ENCODE results near the gene ROS1. TPM values are rescaled to one million over a fixed set of nuclear protein-coding genes. Genes with fewer than 3 reads are reported as not detected.

The ROS1 gene
- total RNA-seq, 2 donors from 2014 or later = 0.99 to 1.9 TPM

GRCh38 chr6:117411474-117411873 lies 14.3 kb downstream of the ROS1 start:
- no peaks in the 10 kb centered on the region for H3K36me3 ChIP-seq
- TF ChIP-seq, protein P1, sequence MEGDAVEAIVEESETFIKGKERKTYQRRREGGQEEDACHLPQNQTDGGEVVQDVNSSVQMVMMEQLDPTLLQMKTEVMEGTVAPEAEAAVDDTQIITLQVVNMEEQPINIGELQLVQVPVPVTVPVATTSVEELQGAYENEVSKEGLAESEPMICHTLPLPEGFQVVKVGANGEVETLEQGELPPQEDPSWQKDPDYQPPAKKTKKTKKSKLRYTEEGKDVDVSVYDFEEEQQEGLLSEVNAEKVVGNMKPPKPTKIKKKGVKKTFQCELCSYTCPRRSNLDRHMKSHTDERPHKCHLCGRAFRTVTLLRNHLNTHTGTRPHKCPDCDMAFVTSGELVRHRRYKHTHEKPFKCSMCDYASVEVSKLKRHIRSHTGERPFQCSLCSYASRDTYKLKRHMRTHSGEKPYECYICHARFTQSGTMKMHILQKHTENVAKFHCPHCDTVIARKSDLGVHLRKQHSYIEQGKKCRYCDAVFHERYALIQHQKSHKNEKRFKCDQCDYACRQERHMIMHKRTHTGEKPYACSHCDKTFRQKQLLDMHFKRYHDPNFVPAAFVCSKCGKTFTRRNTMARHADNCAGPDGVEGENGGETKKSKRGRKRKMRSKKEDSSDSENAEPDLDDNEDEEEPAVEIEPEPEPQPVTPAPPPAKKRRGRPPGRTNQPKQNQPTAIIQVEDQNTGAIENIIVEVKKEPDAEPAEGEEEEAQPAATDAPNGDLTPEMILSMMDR (IDR thresholded peaks at IDR 0.05) = no peak
- H3K27ac ChIP-seq = no peak overlapping the region
- no peaks in the 10 kb centered on the region for H3K4me1 ChIP-seq
- H3K27me3 ChIP-seq = no peaks in the 10 kb centered on the region
- intact Hi-C loops (cut with DNase I) = no loop called here
- H3K9ac ChIP-seq (ENCODE audit: low read depth in 2 of 2, low read length in 2 of 2) = no peak overlapping the region
- no peak overlapping the region for H3K4me3 ChIP-seq
- no peak for DNase-seq
- no peaks in the 10 kb centered on the region for H3K9me3 ChIP-seq

GRCh38 chr6:117409863-117410262 lies 15.9 kb downstream of the ROS1 start:
- H3K36me3 ChIP-seq = no peaks in the 10 kb centered on the region
- no peaks in the 10 kb centered on the region for H3K4me1 ChIP-seq
- no peak overlapping the region for H3K9ac ChIP-seq (ENCODE audit: low read depth in 2 of 2, low read length in 2 of 2)
- DNase-seq = no peak
- no peaks in the 10 kb centered on the region for H3K9me3 ChIP-seq
- intact Hi-C loops (cut with DNase I) = no loop called here
- H3K27ac ChIP-seq = no peak overlapping the region
- no peak overlapping the region for H3K4me3 ChIP-seq
- no peaks in the 10 kb centered on the region for H3K27me3 ChIP-seq
- TF ChIP-seq, protein P1 (IDR thresholded peaks at IDR 0.05) = no peak

DNA sequence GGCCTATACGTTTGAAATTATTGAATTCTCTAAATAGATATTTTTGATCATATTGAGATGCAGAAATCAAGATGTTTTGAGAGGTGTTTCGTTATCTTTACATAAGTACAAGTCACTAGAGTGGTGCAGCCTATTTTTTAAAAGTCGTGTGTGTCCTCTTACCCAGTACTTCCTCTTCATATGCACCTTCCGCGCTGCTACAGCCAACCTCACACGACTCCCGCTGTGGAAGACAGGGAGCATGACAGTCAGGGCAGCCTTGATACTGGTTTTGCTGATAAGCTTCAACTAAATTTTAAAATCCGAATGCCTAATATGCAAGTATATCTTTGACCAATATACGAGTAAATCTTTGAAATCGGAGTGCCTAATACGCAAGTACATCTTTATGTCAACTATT lies 16.3 kb downstream of the ROS1 start:
- DNase-seq = no peak
- H3K4me1 ChIP-seq = no peaks in the 10 kb centered on the region
- H3K9ac ChIP-seq (ENCODE audit: low read depth in 2 of 2, low read length in 2 of 2) = no peak overlapping the region
- H3K4me3 ChIP-seq = no peak overlapping the region
- no peaks in the 10 kb centered on the region for H3K27me3 ChIP-seq
- no peaks in the 10 kb centered on the region for H3K9me3 ChIP-seq
- H3K27ac ChIP-seq = no peak overlapping the region
- intact Hi-C loops (cut with DNase I) = no loop called here
- TF ChIP-seq, protein P1 (IDR thresholded peaks at IDR 0.05) = no peak
- H3K36me3 ChIP-seq = no peaks in the 10 kb centered on the region

DNA sequence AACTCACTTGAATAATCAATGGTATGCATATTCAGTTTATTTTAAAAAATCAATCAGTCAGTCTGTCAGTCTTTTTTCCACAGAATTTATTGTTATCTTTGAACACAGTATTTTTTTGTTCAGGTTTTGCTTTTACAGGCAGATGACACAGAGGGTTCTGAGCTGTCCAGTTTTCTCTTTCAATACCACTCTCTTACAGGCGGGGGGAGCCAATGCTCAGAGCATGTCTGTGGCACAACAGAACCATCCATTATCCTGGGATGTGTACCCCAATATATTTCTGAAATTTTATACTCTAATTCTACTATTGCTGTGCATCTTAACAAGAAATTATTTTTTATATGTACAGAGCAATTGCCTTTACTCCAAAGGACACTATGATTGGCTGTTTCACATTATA lies 21.2 kb downstream of the ROS1 start:
- H3K4me3 ChIP-seq = no peak overlapping the region
- H3K27me3 ChIP-seq = no peaks in the 10 kb centered on the region
- H3K4me1 ChIP-seq = no peaks in the 10 kb centered on the region
- intact Hi-C loops (cut with DNase I) = no loop called here
- no peaks in the 10 kb centered on the region for H3K36me3 ChIP-seq
- TF ChIP-seq, protein P1 (IDR thresholded peaks at IDR 0.05) = no peak
- H3K9ac ChIP-seq (ENCODE audit: low read depth in 2 of 2, low read length in 2 of 2) = no peak overlapping the region
- no peak for DNase-seq
- no peak overlapping the region for H3K27ac ChIP-seq
- H3K9me3 ChIP-seq = no peaks in the 10 kb centered on the region

DNA sequence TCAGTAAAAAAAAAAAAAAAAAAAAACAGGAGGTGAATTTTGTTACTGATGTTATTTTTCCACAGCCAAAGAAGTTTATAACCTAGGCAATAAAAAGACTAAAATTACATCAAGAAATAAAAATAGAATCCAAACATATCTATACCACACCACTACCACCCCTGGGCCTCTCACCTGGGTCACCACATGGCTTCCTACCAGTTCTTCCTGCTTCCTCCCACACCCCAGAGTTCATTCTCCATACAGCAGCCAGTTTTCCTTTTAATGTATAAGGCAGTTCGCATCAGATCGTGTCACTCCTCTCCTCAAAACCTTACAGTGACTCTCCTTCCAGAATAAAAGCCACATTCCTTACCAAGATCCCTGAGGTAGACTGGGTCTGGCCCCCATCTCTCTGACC lies 23.9 kb downstream of the ROS1 start:
- no peaks in the 10 kb centered on the region for H3K4me1 ChIP-seq
- no peak overlapping the region for H3K9ac ChIP-seq (ENCODE audit: low read depth in 2 of 2, low read length in 2 of 2)
- H3K36me3 ChIP-seq = no peaks in the 10 kb centered on the region
- H3K9me3 ChIP-seq = no peaks in the 10 kb centered on the region
- intact Hi-C loops (cut with DNase I) = no loop called here
- H3K4me3 ChIP-seq = no peak overlapping the region
- no peaks in the 10 kb centered on the region for H3K27me3 ChIP-seq
- no peak overlapping the region for H3K27ac ChIP-seq
- TF ChIP-seq, protein P1 (IDR thresholded peaks at IDR 0.05) = no peak
- DNase-seq = no peak

GRCh38 chr6:117399924-117400323 lies 25.8 kb downstream of the ROS1 start:
- Histone ChIP-seq H3K9ac (ENCODE audit: low read depth in 2 of 2, low read length in 2 of 2) (no peak overlapping the region), H3K9me3 (no peaks in the 10 kb centered on the region), H3K4me3 (no peak overlapping the region), H3K4me1 (no peaks in the 10 kb centered on the region), H3K36me3 (no peaks in the 10 kb centered on the region), H3K27ac (no peak overlapping the region), H3K27me3 (no peaks in the 10 kb centered on the region)
- no peak for DNase-seq
- TF ChIP-seq, protein P1 (IDR thresholded peaks at IDR 0.05) = no peak
- intact Hi-C loops (cut with DNase I) = no loop called here

Data from colonic mucosa (tissue), 4 donors.